Endothelial cell of umbilical vein (primary cell): ENCODE measurements around the gene CTNNA2. TPM values are rescaled to one million over a fixed set of nuclear protein-coding genes. Genes with fewer than 3 reads are reported as not detected.

ENCODE experiments used
- BruUV-seq: library from RNA; stranded (reverse); fragments of 400-500 nt; replicated peaks from 2 replicates; lab custom pipeline; 2021; lab: Mats Ljungman, UMichigan
- CTCF ChIA-PET: fragments of 300-600, 350-600 bp; sonication (Branson Sonifier 250); formaldehyde crosslinking; loops from one replicate; lab custom pipeline; 2021; ENCODE audit warnings: antibody characterized with exemption, inconsistent platforms; lab: Charles Lee
- POLR2A ChIA-PET: fragments of 300-600, 350-600 bp; sonication (Branson Sonifier 250); formaldehyde crosslinking; loops from one replicate; lab custom pipeline; 2021; ENCODE audit warnings: antibody characterized with exemption, inconsistent platforms; lab: Charles Lee
- DNase-seq: peaks from one replicate; pipeline ENCODE4 v3.0.0-alpha.2; 2011; ENCODE audit warnings: low read depth, low spot score
- FAIRE-seq: peaks from 2 replicates; lab custom pipeline; 2011; peaks lifted over from hg19 to GRCh38; lab: Jason Lieb, UNC
- H2AFZ ChIP-seq: 2 replicates; pipeline ENCODE4 v1.6.0; 2012; ENCODE audit warnings: low read depth, low read length, control low read depth, inconsistent platforms
- H3K27ac ChIP-seq: 2 replicates; pipeline ENCODE4 v1.5.1; 2011; ENCODE audit warnings: low read depth, mild to moderate bottlenecking, control low read depth, low read length, moderate library complexity; ENCODE audit not compliant: insufficient read depth
- H3K27me3 ChIP-seq, 2 experiments: 2 replicates each; pipeline versions ENCODE4 v1.6.0 to v1.6.1; 2011; ENCODE audit warnings: low read length in 2 of 2, mixed read lengths in 1 of 2; ENCODE audit not compliant: control insufficient read depth in 2 of 2, insufficient read depth in 2 of 2
- H3K36me3 ChIP-seq, 2 experiments: 2 replicates in 1 of 2; 3 replicates in 1 of 2; pipeline ENCODE4 v1.5.1; 2011; ENCODE audit warnings: low read length in 2 of 2, mild to moderate bottlenecking in 1 of 2, moderate library complexity in 1 of 2; ENCODE audit not compliant: control insufficient read depth in 2 of 2, insufficient read depth in 2 of 2; ENCODE audit errors: extremely low read depth in 1 of 2
- H3K4me1 ChIP-seq: 3 replicates; pipeline ENCODE4 v1.5.1; 2011; ENCODE audit warnings: mild to moderate bottlenecking, low read length; ENCODE audit not compliant: control insufficient read depth, insufficient read depth; ENCODE audit errors: extremely low read depth
- H3K4me2 ChIP-seq: 2 replicates; pipeline ENCODE4 v1.6.1; 2011; ENCODE audit warnings: low read length, control low read depth, mixed read lengths; ENCODE audit not compliant: insufficient read depth
- H3K4me3 ChIP-seq, 3 experiments: fragments of 200-600 bp in 1 of 3; sonication (generic), shearing (Covaris generic) in 1 of 3; replicated peaks in 1 of 3; 2 replicates each; pipeline ENCODE4 v1.5.1; 2011 to 2016; ENCODE audit warnings: control low read depth in 3 of 3, low read length in 3 of 3, mild to moderate bottlenecking in 2 of 3, inconsistent platforms in 1 of 3, low read depth in 1 of 3, moderate library complexity in 1 of 3; ENCODE audit not compliant: insufficient read depth in 1 of 3
- H3K79me2 ChIP-seq: 2 replicates; pipeline ENCODE4 v1.6.0; 2012; ENCODE audit warnings: low read length, inconsistent platforms; ENCODE audit not compliant: control insufficient read depth, insufficient read depth
- H3K9ac ChIP-seq: replicated peaks from 2 replicates; pipeline ENCODE3; 2011; ENCODE audit warnings: low read length, control low read depth; ENCODE audit not compliant: insufficient read depth; ENCODE audit errors: extremely low read depth
- H3K9me1 ChIP-seq: replicated peaks from 3 replicates; pipeline ENCODE4 v1.6.0; 2011; ENCODE audit warnings: mild to moderate bottlenecking, low read length; ENCODE audit not compliant: control insufficient read depth, insufficient read depth; ENCODE audit errors: extremely low read depth
- H3K9me3 ChIP-seq: replicated peaks from 2 replicates; pipeline ENCODE4 v1.5.1; 2012; ENCODE audit warnings: low read length, inconsistent platforms; ENCODE audit not compliant: control insufficient read depth, insufficient read depth
- H4K20me1 ChIP-seq: replicated peaks from 2 replicates; pipeline ENCODE3; 2011; ENCODE audit warnings: mild to moderate bottlenecking, low read length; ENCODE audit not compliant: control insufficient read depth, insufficient read depth; ENCODE audit errors: extremely low read depth
- EZH2 ChIP-seq: IDR thresholded peaks from 2 replicates; pipeline ENCODE4 v1.6.1; 2012; ENCODE audit warnings: borderline replicate concordance, low read depth, mild to moderate bottlenecking, moderate library complexity, low read length, inconsistent platforms; ENCODE audit not compliant: severe bottlenecking
- FOS ChIP-seq: IDR thresholded peaks from 2 replicates; pipeline ENCODE4 v1.6.1; 2011; ENCODE audit warnings: mild to moderate bottlenecking, low read length, moderate library complexity, borderline replicate concordance; ENCODE audit not compliant: insufficient read depth
- GATA2 ChIP-seq: IDR thresholded peaks from 2 replicates; pipeline ENCODE4 v1.7.0; 2011; ENCODE audit warnings: low read depth, mild to moderate bottlenecking, moderate library complexity, mixed read lengths, low read length; ENCODE audit not compliant: insufficient read length, insufficient read depth
- JUN ChIP-seq: IDR thresholded peaks from 2 replicates; pipeline ENCODE4 v1.6.1; 2011; ENCODE audit warnings: borderline replicate concordance, low read depth; ENCODE audit not compliant: insufficient read length, insufficient read depth
- MYC ChIP-seq: IDR thresholded peaks from one replicate; pipeline ENCODE4 v1.6.1; 2011; ENCODE audit warnings: mild to moderate bottlenecking, low read depth, low read length
- POLR2A ChIP-seq: IDR thresholded peaks from 2 replicates; pipeline ENCODE4 v1.6.1; 2012; ENCODE audit warnings: low read depth, mild to moderate bottlenecking, control low read depth, low read length
- POLR2AphosphoS5 ChIP-seq: IDR thresholded peaks from 2 replicates; pipeline ENCODE4 v1.6.1; 2012; ENCODE audit warnings: low read depth, mild to moderate bottlenecking, control low read depth, low read length, moderate library complexity; ENCODE audit not compliant: insufficient read depth
- dilution Hi-C: fragments of 300-500 bp; cut with MboI; formaldehyde crosslinking; loops from one replicate; pipeline ENCODE4 v1.15.0; 2019; ENCODE audit warnings: low sequenced_read_pairs; ENCODE audit not compliant: extremely low pct_ligation_motif_present
- intact Hi-C: fragments of 100-400 bp; cut with micrococcal nuclease; formaldehyde crosslinking; loops from one replicate; pipeline ENCODE4 v1.10.0; 2022
- polyA plus RNA-seq, 4 experiments: library from polyadenylated mRNA; depleted of rRNA in 3 of 4; stranded (reverse) in 3 of 4; unstranded in 1 of 4; fragments of >200 nt; gene quantifications; 2 replicates each; pipeline versions ENCODE4 v1.2.1 to v1.2.3, GENCODE V29; 2011 to 2012; ENCODE audit warnings: missing spikeins in 1 of 4
- total RNA-seq: library from RNA; stranded (reverse); gene quantifications from 2 replicates; pipeline ENCODE4 v1.2.3, GENCODE V29; 2021
- TF ChIP-seq, protein P1 (sequence below), 2 donors: IDR thresholded peaks; 1 replicate in 1 of 2; 2 replicates in 1 of 2; pipeline ENCODE4 v1.5.1; 2011; ENCODE audit warnings: low read length in 2 of 2, mild to moderate bottlenecking in 2 of 2, moderate library complexity in 2 of 2, control low read depth in 1 of 2, inconsistent platforms in 1 of 2, low read depth in 1 of 2; ENCODE audit not compliant: insufficient read depth in 1 of 2; ENCODE audit errors: extremely low read depth in 1 of 2
- TF ChIP-seq, protein P2 (sequence below): IDR thresholded peaks from 2 replicates; pipeline ENCODE4 v1.6.1; 2011; ENCODE audit not compliant: insufficient read depth, insufficient read length

Gene CTNNA2
- total and polyA plus RNA-seq, 2 donors (not counting 3 experiments of a cell fraction or from before 2014, with no cell fraction given) = not detected

DNA sequence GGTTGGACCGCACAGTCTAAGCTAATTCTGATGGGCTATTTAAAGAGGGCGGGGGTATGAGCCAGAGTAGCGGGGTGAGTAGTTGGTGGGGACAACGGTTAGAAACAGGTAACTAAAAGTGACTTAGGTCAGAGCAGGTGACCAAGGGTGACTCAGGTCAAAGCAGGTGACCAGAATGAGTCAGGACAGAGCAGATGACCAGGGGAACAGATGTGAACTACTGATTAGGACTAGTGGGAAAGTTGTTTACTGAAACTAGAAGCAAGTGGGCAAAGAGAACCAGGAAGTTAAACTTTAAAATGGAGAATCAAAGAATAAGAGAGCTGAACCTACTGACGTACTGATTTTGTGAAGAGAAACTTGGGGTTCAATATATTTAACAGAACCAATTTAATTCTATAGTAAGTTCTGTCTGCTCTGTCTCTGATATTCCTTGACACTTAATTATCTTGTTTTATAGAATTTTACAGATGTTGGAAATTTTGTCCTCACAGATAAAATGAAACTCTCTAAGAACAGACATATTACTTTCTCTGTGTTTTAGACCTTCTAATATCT is 799.5 kb downstream of the CTNNA2 start:
- peaks cover 2% of the 10 kb centered on the region for H3K9me3 ChIP-seq
- no peaks in the 10 kb centered on the region for H4K20me1 ChIP-seq
- H3K9ac ChIP-seq = no peak overlapping the region
- intact Hi-C loops = no loop called here
- H2AFZ ChIP-seq = no peak overlapping the region
- H3K9me1 ChIP-seq = no peaks in the 10 kb centered on the region
- no peak overlapping the region for H3K4me3 ChIP-seq
- no peak for DNase-seq
- H3K27me3 ChIP-seq = no peaks in the 10 kb centered on the region
- FAIRE-seq = no peak
- H3K27ac ChIP-seq = no peak overlapping the region
- dilution Hi-C loops = no loop called here
- H3K79me2 ChIP-seq = no peaks in the 10 kb centered on the region
- ChIA-PET CTCF (no interaction called here), POLR2A (no interaction called here)
- no peaks in the 10 kb centered on the region for H3K36me3 ChIP-seq
- TF ChIP-seq GATA2 = no peak
- TF ChIP-seq MYC = no peak
- no peak for TF ChIP-seq JUN
- TF ChIP-seq, protein P1, sequence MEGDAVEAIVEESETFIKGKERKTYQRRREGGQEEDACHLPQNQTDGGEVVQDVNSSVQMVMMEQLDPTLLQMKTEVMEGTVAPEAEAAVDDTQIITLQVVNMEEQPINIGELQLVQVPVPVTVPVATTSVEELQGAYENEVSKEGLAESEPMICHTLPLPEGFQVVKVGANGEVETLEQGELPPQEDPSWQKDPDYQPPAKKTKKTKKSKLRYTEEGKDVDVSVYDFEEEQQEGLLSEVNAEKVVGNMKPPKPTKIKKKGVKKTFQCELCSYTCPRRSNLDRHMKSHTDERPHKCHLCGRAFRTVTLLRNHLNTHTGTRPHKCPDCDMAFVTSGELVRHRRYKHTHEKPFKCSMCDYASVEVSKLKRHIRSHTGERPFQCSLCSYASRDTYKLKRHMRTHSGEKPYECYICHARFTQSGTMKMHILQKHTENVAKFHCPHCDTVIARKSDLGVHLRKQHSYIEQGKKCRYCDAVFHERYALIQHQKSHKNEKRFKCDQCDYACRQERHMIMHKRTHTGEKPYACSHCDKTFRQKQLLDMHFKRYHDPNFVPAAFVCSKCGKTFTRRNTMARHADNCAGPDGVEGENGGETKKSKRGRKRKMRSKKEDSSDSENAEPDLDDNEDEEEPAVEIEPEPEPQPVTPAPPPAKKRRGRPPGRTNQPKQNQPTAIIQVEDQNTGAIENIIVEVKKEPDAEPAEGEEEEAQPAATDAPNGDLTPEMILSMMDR (IDR thresholded peaks at IDR 0.05; ENCODE audit: extremely low read depth in 1 of 2, insufficient read depth in 1 of 2, low read depth in 1 of 2, low read length in 2 of 2) = no peak
- TF ChIP-seq EZH2 = no peak
- TF ChIP-seq, protein P2, sequence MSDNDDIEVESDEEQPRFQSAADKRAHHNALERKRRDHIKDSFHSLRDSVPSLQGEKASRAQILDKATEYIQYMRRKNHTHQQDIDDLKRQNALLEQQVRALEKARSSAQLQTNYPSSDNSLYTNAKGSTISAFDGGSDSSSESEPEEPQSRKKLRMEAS = no peak
- no peak for TF ChIP-seq POLR2AphosphoS5
- no peak for TF ChIP-seq FOS
- TF ChIP-seq POLR2A = no peak
- no TSS peak for BruUV-seq
- no peak overlapping the region for H3K4me2 ChIP-seq
- no peaks in the 10 kb centered on the region for H3K4me1 ChIP-seq
